Left renal pelvis (tissue), 4 donors: ENCODE results near the gene B9D1. TPM values are rescaled to one million over a fixed set of nuclear protein-coding genes. Genes with fewer than 3 reads are reported as not detected.

Source experiments
- DNase-seq, 4 donors: peaks; one replicate each; pipeline ENCODE4 v3.0.0-alpha.2; 2013; ENCODE audit warnings: low read depth in 4 of 4, low spot score in 3 of 4
- polyA plus RNA-seq, 4 donors: library from polyadenylated mRNA; unstranded; fragments of 120-200 nt; gene quantifications; one replicate each; pipeline ENCODE4 v1.2.1, GENCODE V29; 2013; ENCODE audit not compliant: insufficient read length in 4 of 4

B9D1 gene, protein sequence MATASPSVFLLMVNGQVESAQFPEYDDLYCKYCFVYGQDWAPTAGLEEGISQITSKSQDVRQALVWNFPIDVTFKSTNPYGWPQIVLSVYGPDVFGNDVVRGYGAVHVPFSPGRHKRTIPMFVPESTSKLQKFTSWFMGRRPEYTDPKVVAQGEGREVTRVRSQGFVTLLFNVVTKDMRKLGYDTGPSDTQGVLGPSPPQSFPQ
- 10 to 100 TPM; 16.9 to 47.9 (median 31.1) TPM for polyA plus RNA-seq

DNA sequence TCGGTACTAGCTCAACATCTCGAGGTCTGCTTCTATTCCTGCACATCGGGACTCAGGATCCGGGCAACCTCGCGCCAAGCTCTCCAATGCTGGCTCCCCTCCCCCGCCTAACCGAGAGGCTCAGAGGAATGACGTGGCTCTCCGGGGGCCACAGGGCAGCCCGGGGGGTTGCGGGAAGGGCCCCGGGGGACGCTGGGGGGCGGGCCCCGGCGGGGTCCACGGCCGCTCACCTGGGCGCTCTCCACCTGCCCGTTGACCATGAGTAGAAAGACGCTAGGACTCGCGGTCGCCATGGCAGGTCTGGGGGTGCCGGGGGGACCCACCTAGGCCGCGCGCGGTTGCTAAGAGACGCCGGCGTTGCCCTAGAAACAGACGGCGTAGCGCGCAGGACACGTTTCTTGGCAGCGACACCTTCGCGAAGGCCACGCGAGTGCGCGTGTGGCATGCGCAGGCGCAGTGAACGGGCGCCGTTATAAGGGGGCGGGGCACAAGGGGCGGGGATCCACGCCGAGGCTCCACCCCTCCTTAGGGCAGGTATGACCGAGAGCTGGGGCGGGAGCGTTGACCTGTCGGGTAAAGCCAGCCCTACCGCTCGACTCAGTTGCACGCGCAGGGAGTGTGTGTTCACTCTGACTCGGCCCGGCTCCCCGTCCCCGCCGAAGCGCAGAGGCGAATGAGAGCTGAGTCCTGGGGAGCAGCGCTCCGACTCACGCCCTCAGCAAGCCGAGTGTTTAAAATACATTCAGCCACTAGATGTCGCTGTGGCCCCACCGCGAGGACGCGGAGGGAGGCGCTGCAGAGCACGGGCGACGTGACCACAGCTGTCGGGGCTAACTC, at the start of gene B9D1:
Gene B9D1 (minus strand): TSS at position 447 of the 837 bp plus-strand sequence. CDS start 154 bp downstream, at position 293.
- DNase-seq = peak; percentile 84 to 89 (median 87)

DNA sequence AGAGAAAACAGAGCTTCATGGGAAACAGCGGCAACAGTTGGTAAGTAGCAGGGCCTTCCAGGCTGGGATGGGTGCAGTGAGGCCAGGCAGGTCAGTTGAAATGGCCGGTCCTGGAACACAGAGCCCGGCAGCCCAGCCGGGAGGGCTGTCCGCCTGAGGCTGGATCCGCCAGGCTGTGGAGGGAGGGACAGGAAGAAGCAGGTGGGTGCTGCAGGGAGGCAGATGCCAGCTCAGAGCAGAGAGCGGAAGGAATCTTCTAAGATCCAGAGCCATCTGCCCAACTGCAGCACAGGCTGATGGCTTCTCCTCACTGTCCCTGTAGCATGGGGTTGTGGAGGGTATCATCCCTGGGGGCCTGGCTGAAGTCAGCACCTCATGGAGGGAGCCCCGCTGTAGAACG, 49.1 kb upstream of the B9D1 start:
- no peak for DNase-seq

DNA sequence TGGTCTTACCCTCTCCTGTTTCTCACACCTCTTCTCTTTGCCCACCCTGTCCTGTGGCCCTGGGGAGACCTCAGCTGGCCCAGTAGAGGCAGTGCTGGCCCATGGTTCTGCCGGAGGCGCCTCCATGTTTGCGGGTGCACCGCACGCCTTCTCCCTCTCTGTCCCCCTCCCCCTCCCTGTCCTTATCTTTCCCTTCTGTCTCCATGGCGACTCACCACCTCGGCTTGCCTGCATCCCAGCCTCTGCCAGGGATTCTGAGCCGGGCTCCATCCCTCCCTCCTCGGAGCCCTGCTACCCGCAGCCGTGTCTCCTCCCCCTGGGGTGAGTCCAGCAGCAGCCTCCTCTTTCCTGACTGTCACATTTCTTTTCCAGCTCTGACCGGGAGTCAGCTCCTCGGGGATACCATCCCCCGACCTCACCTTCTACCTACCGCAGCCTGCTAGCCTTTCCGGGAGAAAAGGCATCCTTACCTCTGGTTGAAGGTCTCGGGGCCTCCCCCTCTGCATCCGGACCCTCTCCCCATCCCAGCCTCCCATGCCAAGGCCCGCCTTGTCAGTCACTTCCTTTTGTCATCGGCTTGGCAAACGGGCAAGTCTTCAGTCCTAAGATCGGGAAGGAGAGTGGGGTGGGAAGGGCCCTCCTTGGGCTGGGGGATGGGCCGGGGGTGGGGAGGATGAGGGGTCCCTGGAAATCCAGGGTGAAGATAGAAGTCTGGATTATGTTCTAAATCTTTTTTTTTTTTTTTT, 48.5 kb upstream of the B9D1 start, which contains the start of gene RNF112:
Gene RNF112 (plus strand): TSS at position 358 of the 746 bp plus-strand sequence. CDS start 177 bp downstream, at position 535.
- DNase-seq = no peak

DNA sequence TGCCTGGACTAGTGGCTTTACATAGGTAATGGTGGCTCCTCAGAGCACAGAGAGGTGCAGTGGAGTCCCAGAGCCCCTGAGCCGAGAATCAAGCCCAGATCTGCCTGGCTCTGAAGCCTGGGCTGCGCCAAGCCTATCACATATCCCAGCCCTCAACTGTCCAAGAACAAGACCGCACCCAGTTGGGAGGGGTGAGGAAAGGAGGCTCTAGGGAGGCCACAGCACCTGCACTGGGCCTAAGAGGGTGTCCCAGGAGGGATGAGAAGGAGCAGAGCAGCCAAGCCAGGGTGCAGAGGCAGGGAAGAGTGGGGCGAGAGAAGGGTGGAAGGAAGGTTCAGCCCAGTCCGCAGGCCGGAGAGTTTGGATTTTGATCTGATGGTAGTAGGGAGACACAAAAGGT, 47.6 kb upstream of the B9D1 start:
- DNase-seq = no peak

DNA sequence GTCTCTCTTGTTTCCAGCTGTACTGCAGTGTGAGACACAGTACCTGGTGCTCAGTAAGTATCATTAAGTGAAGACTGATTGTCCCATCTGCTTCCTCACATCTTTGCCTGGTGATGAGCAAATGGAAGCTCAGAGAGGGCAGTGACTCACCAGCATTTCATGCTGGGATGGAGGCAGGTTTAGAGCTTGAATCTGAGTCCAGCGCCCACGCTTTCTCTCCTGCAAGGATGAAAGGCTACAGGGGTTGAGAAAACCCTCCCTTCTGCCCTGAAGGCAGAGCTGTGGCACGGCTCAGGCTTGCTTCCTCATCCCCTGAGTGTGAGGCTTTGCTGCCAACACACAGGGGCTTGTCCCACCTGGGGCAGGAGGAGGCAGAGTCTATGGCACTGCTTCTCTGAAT, 47.0 kb upstream of the B9D1 start:
- DNase-seq = no peak

DNA sequence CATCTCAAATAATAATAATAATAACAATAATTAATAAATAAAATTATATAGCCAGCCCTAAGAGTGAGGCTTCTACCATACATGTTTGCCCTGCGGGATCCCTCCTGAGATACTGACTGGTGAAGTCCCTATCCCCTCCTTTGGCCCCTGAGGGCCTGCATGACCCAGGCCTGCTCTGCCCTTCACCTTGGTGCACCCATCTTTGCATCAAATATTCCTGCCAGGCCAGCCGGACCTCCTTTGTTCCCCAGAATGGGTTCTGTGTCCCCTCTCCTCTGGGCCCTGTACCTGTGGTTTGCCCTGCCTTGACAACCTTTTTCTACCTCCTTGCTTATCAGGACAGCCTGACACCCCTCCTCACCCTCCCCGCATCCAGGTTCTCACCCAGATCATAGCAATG, 46.5 kb upstream of the B9D1 start:
- DNase-seq = no peak

DNA sequence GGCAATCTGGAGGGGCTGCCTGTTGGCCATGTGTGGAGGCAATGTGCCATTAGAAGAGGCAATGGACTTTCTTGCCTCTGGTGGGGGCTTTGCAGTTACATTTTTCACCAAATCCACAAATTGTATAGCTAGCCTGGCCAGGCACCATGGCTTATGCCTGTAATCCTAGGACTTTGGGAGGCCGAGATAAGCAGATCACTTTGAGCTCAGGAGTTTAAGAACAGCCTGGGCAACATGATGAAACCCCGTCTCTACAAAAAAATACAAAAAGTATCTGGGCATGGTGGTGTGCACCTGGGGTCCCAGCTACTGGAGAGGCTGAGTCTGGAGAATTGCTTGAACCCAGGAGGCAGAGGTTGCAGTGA, 45.8 kb upstream of the B9D1 start:
- no peak for DNase-seq

DNA sequence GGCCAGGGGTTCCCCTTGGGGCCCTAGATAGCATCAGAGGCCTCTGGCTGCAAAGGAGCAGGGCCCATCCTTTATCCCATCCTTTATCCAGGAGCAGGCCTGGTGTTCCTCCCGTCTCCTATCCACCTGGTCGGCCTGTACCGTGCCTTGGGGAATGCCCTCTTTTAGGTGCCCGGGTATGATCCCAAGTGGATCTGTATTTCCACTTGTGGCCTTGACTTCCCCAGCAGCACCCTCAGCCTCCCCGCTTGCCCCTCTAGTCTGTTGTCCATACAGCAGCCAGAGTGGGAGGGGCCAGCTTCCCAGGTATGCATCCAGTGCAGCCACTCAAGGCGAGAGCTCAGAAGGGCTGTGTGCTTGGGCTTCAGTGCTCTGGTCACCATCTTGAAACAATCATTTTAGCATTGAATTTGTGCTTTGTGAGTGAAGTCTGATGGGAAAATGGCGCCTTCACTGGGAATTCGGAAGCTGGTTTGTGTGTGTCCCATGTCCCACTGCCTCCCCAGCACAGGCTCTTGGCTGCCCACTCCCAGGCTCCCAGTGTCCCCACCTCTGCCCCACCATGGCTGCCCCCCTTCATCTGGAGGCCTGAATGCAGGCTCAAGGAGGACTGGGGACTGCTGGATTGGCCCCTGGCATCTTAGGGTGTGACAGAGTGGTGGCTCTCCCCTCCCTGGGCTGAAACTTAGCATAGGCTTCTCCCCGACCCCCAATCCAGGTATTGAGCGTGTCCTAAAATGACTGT, 45.2 kb upstream of the B9D1 start:
- DNase-seq = no peak

DNA sequence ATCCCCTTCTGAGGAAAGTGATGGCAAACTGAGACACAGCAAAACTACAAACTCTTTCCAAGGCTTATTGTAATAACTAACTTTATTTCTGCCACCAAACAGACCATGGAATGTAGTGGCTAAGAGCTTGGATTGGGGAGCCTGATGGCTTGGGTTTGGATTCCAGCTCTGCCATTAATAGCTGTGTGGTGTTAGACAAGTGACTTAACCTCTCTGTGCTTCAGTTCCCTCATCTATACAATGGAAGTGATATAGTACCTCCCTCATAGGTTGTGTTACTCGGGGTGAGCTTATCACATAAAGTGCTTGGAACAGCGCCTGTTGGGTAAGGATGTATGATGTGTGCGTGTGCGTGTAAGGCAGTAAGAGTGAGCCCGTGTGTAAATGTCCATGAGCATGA, 42.6 kb upstream of the B9D1 start:
- no peak for DNase-seq

DNA sequence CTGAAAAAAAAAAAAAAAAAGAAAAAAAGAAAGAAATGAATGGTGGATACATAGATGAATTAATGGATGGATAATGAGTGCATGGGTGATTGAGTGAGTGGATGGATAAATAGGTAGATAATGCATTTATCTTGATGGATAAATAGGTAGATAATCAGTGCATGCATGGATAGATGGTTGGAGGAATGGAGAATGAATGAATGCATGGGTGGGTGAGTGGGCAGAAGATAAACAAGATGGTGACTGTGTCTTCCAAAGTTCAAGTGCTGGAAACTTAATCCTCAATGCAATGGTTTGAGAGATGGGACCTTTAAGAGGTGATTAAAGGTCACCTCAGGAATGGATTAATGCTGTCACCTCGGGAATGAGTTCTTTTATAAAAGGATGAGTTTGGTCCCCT, 41.7 kb upstream of the B9D1 start:
- no peak for DNase-seq

DNA sequence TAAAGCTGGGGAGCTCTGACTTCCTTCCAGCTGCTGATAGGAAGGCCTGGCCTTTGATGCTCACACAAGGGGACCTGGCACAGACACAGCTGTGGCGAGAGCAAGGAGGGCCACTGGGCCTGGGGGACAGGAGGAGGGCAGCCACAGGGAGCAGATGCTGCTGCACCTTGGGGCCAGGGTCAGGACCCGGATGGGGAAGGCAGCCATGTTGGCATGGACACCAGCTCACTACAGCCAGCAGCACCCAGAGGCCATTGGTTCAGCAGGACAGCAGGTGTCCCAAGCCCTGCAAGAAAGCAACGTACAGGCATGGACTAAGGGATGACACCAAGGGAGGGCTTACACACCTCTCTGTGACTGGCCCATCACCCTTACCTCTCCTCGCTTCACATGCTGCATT, 40.5 kb upstream of the B9D1 start:
- no peak for DNase-seq

DNA sequence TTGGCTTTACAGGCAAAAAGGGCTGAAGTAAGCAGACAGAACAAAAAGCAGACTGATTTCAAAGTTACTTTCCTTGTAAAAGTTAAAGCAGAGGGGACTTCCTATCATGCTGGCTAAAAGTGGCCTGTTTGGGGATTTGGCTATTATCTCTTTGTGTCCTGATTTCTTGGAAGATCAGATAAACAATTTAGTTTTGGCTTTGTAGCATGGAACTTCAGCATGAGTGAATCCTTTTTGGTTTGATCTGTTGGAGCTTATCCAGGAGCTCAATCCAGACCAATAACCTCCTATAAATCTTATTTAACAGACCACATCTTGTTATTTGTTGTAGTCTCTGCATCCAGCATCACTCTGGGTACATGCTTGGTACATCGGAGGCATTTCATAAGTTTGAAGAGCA, 39.6 kb upstream of the B9D1 start:
- DNase-seq = no peak

DNA sequence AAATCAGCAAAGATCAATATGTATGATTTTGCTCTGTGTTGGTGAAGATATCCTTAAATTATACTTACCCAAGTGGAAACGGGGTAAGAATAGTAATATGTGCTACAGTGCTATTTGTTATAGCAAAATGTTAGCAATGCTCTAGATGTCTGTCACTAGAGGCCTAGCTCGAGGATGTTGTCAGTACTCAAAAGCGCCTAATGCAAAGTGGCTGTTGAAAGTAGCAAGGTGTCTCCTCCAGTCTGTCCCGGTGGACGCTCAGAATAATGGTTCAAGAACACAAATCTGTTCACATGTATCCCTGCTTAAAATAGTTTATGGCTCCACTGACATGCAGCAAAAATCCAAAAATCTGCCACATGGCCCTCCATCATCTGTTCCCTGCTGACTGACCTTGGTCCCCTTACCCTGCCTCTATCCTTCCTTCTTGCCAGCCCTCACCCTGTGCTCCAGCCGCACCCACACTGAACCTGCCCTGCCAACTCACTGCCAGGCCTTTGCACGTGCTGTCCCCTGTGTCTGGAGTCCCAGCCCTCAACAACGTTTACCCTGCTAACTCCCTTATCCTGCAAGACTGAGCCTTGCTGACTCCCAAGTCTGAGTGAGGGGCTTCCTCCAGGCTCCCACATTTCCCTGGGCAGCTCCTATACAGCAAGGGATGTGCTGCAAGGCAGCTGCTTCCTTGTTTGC, 38.9 kb upstream of the B9D1 start:
- DNase-seq = no peak

DNA sequence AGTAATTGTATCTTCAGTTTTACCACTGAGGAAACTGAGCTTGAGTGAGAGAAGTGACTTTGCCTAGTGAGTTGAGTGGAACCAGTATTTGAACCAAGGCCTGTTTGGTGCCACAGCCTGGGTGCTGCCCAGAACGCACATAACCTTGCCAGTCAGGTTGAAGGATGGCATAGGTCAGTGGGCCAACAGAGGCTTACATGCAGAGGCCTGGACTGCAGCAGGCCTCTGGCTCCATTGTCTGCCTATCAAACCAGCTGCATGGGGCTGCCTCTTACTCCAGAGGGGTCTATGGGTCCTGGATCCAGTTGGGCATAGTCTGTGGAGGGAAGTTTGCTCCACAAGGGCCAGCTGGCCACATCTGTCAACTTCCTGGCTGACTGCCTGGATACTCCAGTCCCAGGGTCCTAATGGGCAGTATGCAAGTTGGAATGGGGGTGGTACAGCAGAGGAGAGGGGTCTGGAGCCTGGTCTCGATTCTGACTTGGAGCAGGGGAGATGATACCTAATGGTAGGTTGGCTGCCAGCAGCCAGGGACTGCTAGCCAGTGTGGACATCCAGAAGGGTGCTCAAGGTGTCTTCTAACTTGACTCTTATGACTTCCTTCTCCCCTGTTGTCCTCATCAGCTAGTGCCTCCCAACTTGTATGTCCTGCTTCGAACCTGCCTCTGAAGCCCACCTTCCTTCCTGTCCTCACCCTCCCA, 37.4 kb upstream of the B9D1 start:
- no peak for DNase-seq

DNA sequence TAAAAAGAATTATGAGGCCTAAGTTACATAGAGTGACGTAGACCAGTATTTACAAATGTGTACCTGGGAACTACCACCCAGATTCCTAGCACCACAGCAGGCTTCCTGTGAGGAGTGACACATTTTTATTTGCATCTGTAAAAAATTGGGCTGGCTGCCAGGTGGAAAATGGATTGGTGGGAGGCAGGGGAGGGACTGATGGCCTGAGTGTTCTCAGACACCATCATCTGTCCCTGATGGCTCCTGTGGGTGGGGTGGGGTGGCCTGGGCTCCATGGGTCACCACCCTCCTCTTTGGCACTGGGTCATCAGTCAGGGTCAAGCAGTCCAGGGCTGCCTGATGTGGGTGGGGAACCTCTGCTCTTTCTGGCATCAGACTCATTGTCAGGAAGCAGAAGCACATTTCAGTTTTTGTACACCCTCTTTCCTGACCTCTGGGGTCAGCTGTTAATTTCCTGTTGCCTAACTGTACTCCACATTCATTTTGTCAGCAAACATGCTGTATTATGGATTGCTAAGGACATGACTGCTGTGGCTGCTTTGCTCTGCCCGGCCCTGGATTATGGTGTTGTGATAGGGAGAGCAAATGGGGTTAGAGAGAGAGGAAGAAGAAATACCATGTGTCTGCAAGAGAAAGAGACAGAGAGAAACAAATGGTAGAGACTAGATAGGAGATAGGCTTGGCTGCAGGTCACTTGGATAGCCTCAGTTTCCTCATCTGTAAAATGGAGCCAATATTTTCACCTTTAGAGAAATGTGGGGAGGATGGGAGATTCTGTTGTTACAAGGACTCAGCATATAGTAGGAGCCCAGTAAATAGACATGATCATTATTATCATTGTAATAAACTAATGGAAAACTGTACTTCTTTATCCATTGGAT, 36.0 kb upstream of the B9D1 start:
- DNase-seq = no peak

DNA sequence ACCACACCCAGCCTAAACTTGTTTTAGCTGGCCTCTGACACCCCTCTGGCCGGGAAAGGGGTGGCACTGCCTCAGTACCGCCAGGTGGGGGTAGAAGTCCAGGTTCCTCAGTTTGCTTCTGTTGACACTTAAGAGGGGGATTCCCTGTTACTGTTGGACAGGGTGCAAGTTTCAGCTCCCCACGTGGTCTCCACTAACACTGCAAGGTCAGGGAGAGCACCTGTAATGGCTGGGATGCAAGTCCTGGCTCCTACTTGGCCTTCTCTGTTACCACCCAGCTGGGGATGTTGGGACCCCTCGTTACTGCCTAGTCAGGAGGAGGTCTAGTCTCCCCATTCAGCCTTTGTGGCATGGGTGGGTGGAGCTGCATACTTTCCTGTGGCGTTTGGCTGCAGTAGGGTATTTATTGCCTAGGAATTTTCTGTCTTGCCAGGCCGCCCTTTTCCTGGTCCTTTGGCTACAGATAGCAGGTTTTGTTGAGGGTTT, 35.1 kb upstream of the B9D1 start:
- no peak for DNase-seq

DNA sequence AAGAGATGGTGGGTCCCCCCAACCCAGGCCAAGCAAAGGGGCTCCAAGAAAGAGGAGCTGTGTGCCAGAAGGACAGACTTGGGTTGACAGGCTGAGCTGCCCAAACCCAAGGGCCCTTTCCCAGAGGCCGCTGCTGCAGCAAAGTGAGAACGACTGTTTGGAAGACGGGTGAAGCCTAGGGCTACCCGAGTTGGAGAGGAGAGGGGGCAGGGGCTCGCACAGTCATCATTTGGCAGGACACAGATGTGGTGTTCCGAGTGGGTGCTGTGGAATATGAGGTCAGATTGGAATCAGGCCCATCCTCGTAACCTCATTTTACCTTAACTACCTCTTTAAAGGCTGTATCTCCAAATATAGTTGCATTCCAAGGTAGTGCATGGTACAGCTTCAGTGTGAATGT, 29.8 kb upstream of the B9D1 start:
- DNase-seq = no peak

DNA sequence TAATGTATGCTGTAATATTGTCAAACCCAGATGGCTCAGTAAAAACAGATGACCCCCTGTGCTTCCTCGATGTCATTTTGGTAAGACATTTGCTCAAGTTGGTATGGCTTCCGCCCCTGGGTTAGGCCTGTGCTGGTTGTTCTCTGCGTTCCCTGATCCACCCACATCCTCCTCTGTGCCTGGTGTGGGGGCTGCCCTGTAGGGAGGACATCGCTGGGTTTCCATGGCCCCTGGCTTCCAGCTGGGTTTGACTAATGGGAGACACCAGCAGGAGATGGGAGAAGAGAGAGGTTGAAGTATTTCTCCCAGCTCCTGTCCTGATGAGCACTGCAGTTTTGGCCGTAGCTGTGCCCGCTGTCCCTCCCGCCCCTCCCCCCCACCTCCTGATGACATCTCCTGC, 28.9 kb upstream of the B9D1 start:
- DNase-seq = no peak
